HepG2 (cell line): ENCODE data around the gene LTA. TPM values are rescaled to one million over a fixed set of nuclear protein-coding genes. Genes with fewer than 3 reads are reported as not detected.

Source experiments
- CSRNP1 ChIP-seq: sonication (generic); formaldehyde crosslinking; IDR thresholded peaks from 2 replicates; pipeline ENCODE4 v1.8.1; 2023; ENCODE audit warnings: mild to moderate bottlenecking, missing genetic modification reagents
- EED ChIP-seq: sonication (generic); formaldehyde crosslinking; IDR thresholded peaks from 2 replicates; pipeline ENCODE4 v1.5.0; 2020; ENCODE audit warnings: mild to moderate bottlenecking, missing genetic modification reagents
- HOXA5 ChIP-seq: sonication (generic); formaldehyde crosslinking; IDR thresholded peaks from 2 replicates; pipeline ENCODE4 v1.4.0; 2020; ENCODE audit warnings: missing genetic modification reagents
- PTBP1 ChIP-seq: fragments of 200-400 bp; formaldehyde crosslinking; IDR thresholded peaks from 2 replicates; pipeline ENCODE4 v1.6.1; 2018; ENCODE audit warnings: low read length, low read depth; ENCODE audit not compliant: poor library complexity, severe bottlenecking
- RAD21 ChIP-seq: fragments of 450-650 bp; formaldehyde crosslinking; IDR thresholded peaks from 2 replicates; pipeline ENCODE4 v1.5.0; 2020; ENCODE audit warnings: mild to moderate bottlenecking
- SRSF9 ChIP-seq: fragments of 200-400 bp; formaldehyde crosslinking; IDR thresholded peaks from 2 replicates; pipeline ENCODE4 v1.6.1; 2018; ENCODE audit warnings: borderline replicate concordance, mild to moderate bottlenecking, low read depth, low read length; ENCODE audit not compliant: insufficient read depth, poor library complexity, severe bottlenecking
- THYN1 ChIP-seq: sonication (generic); formaldehyde crosslinking; IDR thresholded peaks from 2 replicates; pipeline ENCODE4 v1.8.1; 2023; ENCODE audit warnings: low read depth, mild to moderate bottlenecking, moderate library complexity, missing genetic modification reagents, borderline replicate concordance
- UBTF ChIP-seq: sonication (generic); formaldehyde crosslinking; IDR thresholded peaks from 2 replicates; pipeline ENCODE4 v1.4.0; 2020; ENCODE audit warnings: mild to moderate bottlenecking, missing genetic modification reagents
- ZNF282 ChIP-seq: fragments of 450-650 bp; IDR thresholded peaks from 2 replicates; pipeline ENCODE4 v1.6.1; 2018; ENCODE audit not compliant: partially characterized antibody
- ZNF333 ChIP-seq: sonication (generic); formaldehyde crosslinking; IDR thresholded peaks from 2 replicates; pipeline ENCODE4 v1.4.0; 2020; ENCODE audit warnings: mild to moderate bottlenecking, missing genetic modification reagents, borderline replicate concordance
- ZNF44 ChIP-seq: sonication (generic); formaldehyde crosslinking; IDR thresholded peaks from 2 replicates; pipeline ENCODE4 v1.5.1; 2020; ENCODE audit warnings: mild to moderate bottlenecking, missing genetic modification reagents
- ZNF512B ChIP-seq: sonication (generic); formaldehyde crosslinking; IDR thresholded peaks from 2 replicates; pipeline ENCODE4 v1.5.1; 2020; ENCODE audit warnings: missing genetic modification reagents, mild to moderate bottlenecking, borderline replicate concordance
- ZNF615 ChIP-seq: sonication (generic); formaldehyde crosslinking; IDR thresholded peaks from 2 replicates; pipeline ENCODE4 v1.5.0; 2020; ENCODE audit warnings: mild to moderate bottlenecking, missing genetic modification reagents, borderline replicate concordance
- ZNF737 ChIP-seq: sonication (generic); formaldehyde crosslinking; IDR thresholded peaks from 2 replicates; pipeline ENCODE4 v1.5.0; 2020; ENCODE audit warnings: missing genetic modification reagents, mild to moderate bottlenecking, borderline replicate concordance
- ZZZ3 ChIP-seq: sonication (generic); formaldehyde crosslinking; IDR thresholded peaks from 2 replicates; pipeline ENCODE4 v1.4.0; 2020; ENCODE audit warnings: missing genetic modification reagents, mild to moderate bottlenecking, borderline replicate concordance
- polyA plus RNA-seq, 8 experiments: library from polyadenylated mRNA; depleted of rRNA in 3 of 8; stranded (reverse) in 7 of 8; unstranded in 1 of 8; fragments of >200 nt; fragmentation: Illumina TruSeq in 4 of 8; extraction: Trizol in 4 of 8; gene quantifications; 2 replicates each; pipeline versions ENCODE4 v1.2.1 to v1.2.3, GENCODE V29; 2011 to 2016; ENCODE audit warnings: low read depth in 4 of 8, missing spikeins in 1 of 8, mixed read lengths in 1 of 8; ENCODE audit not compliant: insufficient read depth in 1 of 8
- total RNA-seq, 5 experiments: library from RNA; depleted of rRNA; stranded (reverse); fragments of >200 nt; fragmentation: Illumina TruSeq; extraction: Trizol; gene quantifications; 2 replicates each; pipeline ENCODE4 v1.2.3, GENCODE V29; 2016; ENCODE audit warnings: low read depth in 1 of 5
- TF ChIP-seq, protein P1 (sequence below): sonication (generic); formaldehyde crosslinking; IDR thresholded peaks from 2 replicates; pipeline ENCODE4 v1.5.0; 2020; ENCODE audit warnings: mild to moderate bottlenecking, missing genetic modification reagents, borderline replicate concordance

LTA gene
- total and polyA plus RNA-seq, 2 of the 13 experiments (the other 11 are each of a cell fraction or from before 2014, with no cell fraction given) = 0.09 TPM; not detected in 1

DNA sequence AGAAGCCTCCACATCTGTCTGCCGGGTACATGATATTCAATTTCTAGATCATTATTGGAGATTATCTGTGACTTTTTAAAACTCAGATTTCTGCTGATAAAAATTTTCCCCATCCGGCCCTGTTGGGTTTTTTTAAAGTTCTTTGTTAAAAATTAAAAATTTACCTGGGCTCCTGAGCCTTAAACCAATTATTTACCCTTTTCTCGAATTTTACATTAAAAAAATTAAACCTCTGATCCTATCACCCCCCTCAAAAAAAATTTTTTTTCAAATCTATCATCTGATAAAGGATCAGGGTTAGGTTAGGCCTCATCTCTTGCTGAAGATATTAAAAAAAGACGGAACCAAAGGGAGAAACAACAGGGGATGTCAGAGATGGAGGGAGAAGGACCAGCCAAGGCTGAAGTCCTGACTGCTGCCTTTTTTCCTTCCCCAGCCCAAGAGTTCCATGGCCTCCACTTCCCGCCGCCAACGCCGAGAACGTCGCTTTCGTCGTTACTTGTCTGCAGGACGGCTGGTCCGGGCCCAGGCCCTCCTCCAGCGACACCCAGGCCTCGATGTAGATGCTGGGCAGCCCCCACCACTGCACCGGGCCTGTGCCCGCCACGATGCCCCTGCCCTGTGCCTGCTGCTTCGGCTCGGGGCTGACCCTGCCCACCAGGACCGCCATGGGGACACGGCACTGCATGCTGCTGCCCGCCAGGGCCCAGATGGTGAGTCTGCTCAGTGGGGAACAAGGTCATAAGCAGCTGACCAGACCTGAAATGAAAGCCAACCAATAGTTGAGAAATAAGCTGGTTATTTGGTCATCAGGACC lies 24.2 kb upstream of the LTA start (continued):
- TF ChIP-seq UBTF (CRISPR knock-in tag) (no peak), CSRNP1 (CRISPR knock-in tag) (0 out of 2 replicates have a peak, but pooled peaks have one; percentile 38), EED (CRISPR knock-in tag) (peak; percentile 51; the same call in 1 of the 2 replicates), ZNF512B (CRISPR knock-in tag) (no peak), SRSF9 (no peak), ZNF282 (no peak), ZNF615 (CRISPR knock-in tag) (0 out of 2 replicates have a peak, but pooled peaks have one; percentile 28), ZNF44 (no peak), ZZZ3 (CRISPR knock-in tag) (no peak), HOXA5 (no peak; the same call in 1 of the 2 replicates), ZNF737 (CRISPR knock-in tag) (no peak), ZNF333 (CRISPR knock-in tag) (no peak; the same call in 1 of the 2 replicates), THYN1 (CRISPR knock-in tag) (no peak), RAD21 (CRISPR knock-in tag) (no peak), PTBP1 (no peak)
- TF ChIP-seq, protein P1, sequence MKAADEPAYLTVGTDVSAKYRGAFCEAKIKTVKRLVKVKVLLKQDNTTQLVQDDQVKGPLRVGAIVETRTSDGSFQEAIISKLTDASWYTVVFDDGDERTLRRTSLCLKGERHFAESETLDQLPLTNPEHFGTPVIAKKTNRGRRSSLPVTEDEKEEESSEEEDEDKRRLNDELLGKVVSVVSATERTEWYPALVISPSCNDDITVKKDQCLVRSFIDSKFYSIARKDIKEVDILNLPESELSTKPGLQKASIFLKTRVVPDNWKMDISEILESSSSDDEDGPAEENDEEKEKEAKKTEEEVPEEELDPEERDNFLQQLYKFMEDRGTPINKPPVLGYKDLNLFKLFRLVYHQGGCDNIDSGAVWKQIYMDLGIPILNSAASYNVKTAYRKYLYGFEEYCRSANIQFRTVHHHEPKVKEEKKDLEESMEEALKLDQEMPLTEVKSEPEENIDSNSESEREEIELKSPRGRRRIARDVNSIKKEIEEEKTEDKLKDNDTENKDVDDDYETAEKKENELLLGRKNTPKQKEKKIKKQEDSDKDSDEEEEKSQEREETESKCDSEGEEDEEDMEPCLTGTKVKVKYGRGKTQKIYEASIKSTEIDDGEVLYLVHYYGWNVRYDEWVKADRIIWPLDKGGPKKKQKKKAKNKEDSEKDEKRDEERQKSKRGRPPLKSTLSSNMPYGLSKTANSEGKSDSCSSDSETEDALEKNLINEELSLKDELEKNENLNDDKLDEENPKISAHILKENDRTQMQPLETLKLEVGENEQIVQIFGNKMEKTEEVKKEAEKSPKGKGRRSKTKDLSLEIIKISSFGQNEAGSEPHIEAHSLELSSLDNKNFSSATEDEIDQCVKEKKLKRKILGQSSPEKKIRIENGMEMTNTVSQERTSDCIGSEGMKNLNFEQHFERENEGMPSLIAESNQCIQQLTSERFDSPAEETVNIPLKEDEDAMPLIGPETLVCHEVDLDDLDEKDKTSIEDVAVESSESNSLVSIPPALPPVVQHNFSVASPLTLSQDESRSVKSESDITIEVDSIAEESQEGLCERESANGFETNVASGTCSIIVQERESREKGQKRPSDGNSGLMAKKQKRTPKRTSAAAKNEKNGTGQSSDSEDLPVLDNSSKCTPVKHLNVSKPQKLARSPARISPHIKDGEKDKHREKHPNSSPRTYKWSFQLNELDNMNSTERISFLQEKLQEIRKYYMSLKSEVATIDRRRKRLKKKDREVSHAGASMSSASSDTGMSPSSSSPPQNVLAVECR = no peak
